HG03442 (cell line): ENCODE data around the gene ZNF618.

ENCODE experiments used
- ATAC-seq: cut with Tn5 transposase; IDR thresholded peaks from one replicate; pipeline ENCODE4 v1.9.1; 2021; ENCODE audit warnings: mild to moderate bottlenecking, moderate library complexity; ENCODE audit not compliant: unreplicated experiment

Gene ZNF618

GRCh38 chr9:113954591-113954990 is 78.5 kb downstream of the ZNF618 start:
- ATAC-seq = no peak

GRCh38 chr9:113955076-113955752 is 79.1 kb downstream of the ZNF618 start:
- ATAC-seq = no peak

- no peak for ATAC-seq
These were observed 80.8 kb downstream of the ZNF618 start for GRCh38 chr9:113956901-113957300.

- no peak for ATAC-seq
These were observed 81.2 kb downstream of the ZNF618 start for GRCh38 chr9:113957351-113957750.

- no peak for ATAC-seq
These were observed 81.8 kb downstream of the ZNF618 start for GRCh38 chr9:113957821-113958341.

GRCh38 chr9:113958556-113958955 is 82.4 kb downstream of the ZNF618 start:
- no peak for ATAC-seq

GRCh38 chr9:113960768-113961167 is 84.7 kb downstream of the ZNF618 start:
- no peak for ATAC-seq

- no peak for ATAC-seq
These were observed 86.3 kb downstream of the ZNF618 start for GRCh38 chr9:113962396-113962795.

- no peak for ATAC-seq
These were observed 87.0 kb downstream of the ZNF618 start for GRCh38 chr9:113963017-113963620.

- no peak for ATAC-seq
These were observed 87.8 kb downstream of the ZNF618 start for GRCh38 chr9:113963696-113964494.

- no peak for ATAC-seq
These were observed 88.5 kb downstream of the ZNF618 start for GRCh38 chr9:113964495-113965170.

GRCh38 chr9:113966394-113966793 is 90.3 kb downstream of the ZNF618 start:
- ATAC-seq = no peak

GRCh38 chr9:113967380-113967779 is 91.3 kb downstream of the ZNF618 start:
- no peak for ATAC-seq

GRCh38 chr9:113969343-113969742 is 93.2 kb downstream of the ZNF618 start:
- no peak for ATAC-seq

GRCh38 chr9:113973226-113973625 is 97.1 kb downstream of the ZNF618 start:
- ATAC-seq = no peak

GRCh38 chr9:113973963-113974413 is 97.9 kb downstream of the ZNF618 start:
- ATAC-seq = no peak

GRCh38 chr9:113976915-113977314 is 100.8 kb downstream of the ZNF618 start:
- no peak for ATAC-seq

GRCh38 chr9:113978725-113979342 is 102.7 kb downstream of the ZNF618 start:
- ATAC-seq = no peak

- no peak for ATAC-seq
These were observed 103.4 kb downstream of the ZNF618 start for GRCh38 chr9:113979343-113980127.
